ENCODE measurements around the gene GHR.

- TF ChIP-seq EZH2 (IDR thresholded peaks at IDR 0.05; ENCODE audit: borderline replicate concordance, low read length) (no peak), CTCF (conservative IDR thresholded peaks at IDR 0.05 in 1 of 2, IDR thresholded peaks at IDR 0.05 in 1 of 2; ENCODE audit: extremely low read depth in 1 of 2, insufficient read depth in 1 of 2, low read depth in 1 of 2, low read length in 2 of 2) (no peak)
Measured at GRCh38 chr5:42759456-42759855, 336.2 kb downstream of the GHR start.

All from mammary epithelial cell (primary cell).